ENCODE results near the gene KRTAP5-2.

Gene KRTAP5-2

DNA sequence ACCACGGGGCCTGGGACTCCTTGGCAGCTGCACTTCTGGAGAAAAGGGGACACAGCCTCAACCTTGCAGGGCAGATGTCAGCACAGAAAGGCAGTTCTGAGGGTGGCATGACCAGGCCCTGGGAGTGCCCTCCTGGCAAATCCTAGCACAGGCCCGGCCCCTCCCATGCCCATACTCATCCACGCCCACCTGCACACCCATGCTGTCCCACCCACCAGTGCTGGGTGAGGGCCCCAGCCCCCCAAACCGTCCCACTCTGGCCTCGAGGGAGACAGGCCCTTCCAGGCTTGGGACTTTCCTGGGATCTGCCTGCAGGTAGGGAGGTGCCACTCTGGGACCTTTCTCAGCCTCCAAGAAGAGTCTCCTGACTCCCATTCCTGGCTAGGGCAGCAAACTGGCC is 36.1 kb downstream of the KRTAP5-2 start:
- Histone ChIP-seq H3K36me3 (ENCODE audit: insufficient read depth, low read length) (no peaks in the 10 kb centered on the region), H3K4me3 (no peak overlapping the region), H3K9ac (ENCODE audit: insufficient read length) (no peak overlapping the region), H3K9me3 (ENCODE audit: low read depth, low read length) (no peaks in the 10 kb centered on the region), H3K27ac (no peak overlapping the region)
- TF ChIP-seq EZH2 (IDR thresholded peaks at IDR 0.05): no peak
- TF ChIP-seq FOXP2 (optimal IDR thresholded peaks at IDR 0.05; ENCODE audit: control extremely low read depth, extremely low read length, insufficient read depth): no peak
- no peak for TF ChIP-seq POLR2AphosphoS5 (IDR thresholded peaks at IDR 0.05; ENCODE audit: borderline replicate concordance, low read depth, low read length)
- DNase-seq (ENCODE audit: low read depth, low spot score): no peak

DNA sequence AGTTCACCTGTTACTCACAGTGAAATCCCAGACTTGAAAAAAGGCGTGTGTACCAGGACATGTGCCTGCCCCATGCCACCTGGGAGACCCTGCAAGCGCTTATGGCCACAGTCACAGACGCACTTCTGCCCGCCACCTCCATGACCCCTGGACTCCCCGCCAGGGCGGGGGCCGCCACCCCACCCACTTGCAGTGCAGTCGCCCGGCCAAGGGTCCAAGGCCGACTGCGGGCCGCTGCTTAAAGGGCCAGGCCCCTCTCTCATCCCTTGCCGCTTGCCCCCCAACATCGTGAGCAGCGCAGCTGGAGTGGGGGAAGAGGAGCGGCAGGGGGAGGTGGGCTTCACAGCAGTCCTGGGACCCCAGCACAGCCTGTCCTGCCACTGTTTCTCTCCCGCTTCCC is 36.8 kb downstream of the KRTAP5-2 start:
- no peak for DNase-seq (ENCODE audit: low read depth, low spot score)
- TF ChIP-seq FOXP2 (optimal IDR thresholded peaks at IDR 0.05; ENCODE audit: control extremely low read depth, extremely low read length, insufficient read depth) (no peak), POLR2AphosphoS5 (IDR thresholded peaks at IDR 0.05; ENCODE audit: borderline replicate concordance, low read depth, low read length) (no peak), EZH2 (IDR thresholded peaks at IDR 0.05) (no peak)
- Histone ChIP-seq H3K9me3 (ENCODE audit: low read depth, low read length) (no peaks in the 10 kb centered on the region), H3K27ac (no peak overlapping the region), H3K9ac (ENCODE audit: insufficient read length) (no peak overlapping the region), H3K36me3 (ENCODE audit: insufficient read depth, low read length) (no peaks in the 10 kb centered on the region), H3K4me3 (no peak overlapping the region)

- no peak overlapping the region for H3K27ac ChIP-seq
- no peak for DNase-seq (ENCODE audit: low read depth, low spot score)
- no peak for TF ChIP-seq FOXP2 (optimal IDR thresholded peaks at IDR 0.05; ENCODE audit: control extremely low read depth, extremely low read length, insufficient read depth)
- TF ChIP-seq POLR2AphosphoS5 (IDR thresholded peaks at IDR 0.05; ENCODE audit: borderline replicate concordance, low read depth, low read length): no peak
- no peak for TF ChIP-seq EZH2 (IDR thresholded peaks at IDR 0.05)
- no peaks in the 10 kb centered on the region for H3K36me3 ChIP-seq (ENCODE audit: insufficient read depth, low read length)
- no peaks in the 10 kb centered on the region for H3K9me3 ChIP-seq (ENCODE audit: low read depth, low read length)
- H3K4me3 ChIP-seq: no peak overlapping the region
- no peak overlapping the region for H3K9ac ChIP-seq (ENCODE audit: insufficient read length)
Observed at GRCh38 chr11:1560649-1561251, 37.3 kb downstream of the KRTAP5-2 start.

DNA sequence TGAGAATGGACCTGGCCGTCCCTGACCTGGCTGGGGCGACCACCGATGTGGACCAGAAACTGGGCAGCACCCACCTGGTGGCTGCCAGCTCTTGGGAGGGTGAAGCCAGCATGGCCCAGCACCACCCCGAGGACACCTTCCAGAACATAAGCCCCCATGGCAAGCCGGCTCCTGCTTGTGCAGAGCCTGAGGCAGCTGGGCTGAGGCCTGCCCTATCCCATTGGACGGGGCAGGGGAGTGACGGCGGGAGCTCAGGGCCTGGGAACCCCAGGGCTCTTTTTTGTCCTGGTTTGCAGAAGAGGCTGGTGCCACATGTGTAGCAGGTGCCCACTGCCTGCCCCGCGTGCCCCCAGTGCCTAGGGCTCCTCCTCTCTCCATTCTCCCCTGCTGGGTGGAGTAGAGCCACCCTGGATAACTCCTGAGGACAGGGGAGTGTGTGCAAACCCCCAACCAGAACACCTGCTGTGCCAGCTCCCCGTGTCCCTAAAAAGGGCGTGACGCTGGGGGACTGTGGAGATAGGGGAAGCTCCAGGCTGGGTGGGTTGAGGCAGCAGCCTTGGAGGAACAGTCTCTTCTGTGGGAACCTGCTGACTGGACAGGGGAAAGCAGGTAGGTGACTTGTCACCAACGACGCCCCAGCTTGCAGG is 38.0 kb downstream of the KRTAP5-2 start:
- no peaks in the 10 kb centered on the region for H3K9me3 ChIP-seq (ENCODE audit: low read depth, low read length)
- no peaks in the 10 kb centered on the region for H3K36me3 ChIP-seq (ENCODE audit: insufficient read depth, low read length)

GRCh38 chr11:1559111-1559951 is 38.8 kb downstream of the KRTAP5-2 start:
- TF ChIP-seq EZH2 (IDR thresholded peaks at IDR 0.05) (no peak), FOXP2 (optimal IDR thresholded peaks at IDR 0.05; ENCODE audit: control extremely low read depth, extremely low read length, insufficient read depth) (no peak), POLR2AphosphoS5 (IDR thresholded peaks at IDR 0.05; ENCODE audit: borderline replicate concordance, low read depth, low read length) (no peak)
- no peak overlapping the region for H3K27ac ChIP-seq
- H3K4me3 ChIP-seq: no peak overlapping the region
- H3K9me3 ChIP-seq (ENCODE audit: low read depth, low read length): no peaks in the 10 kb centered on the region
- no peak for DNase-seq (ENCODE audit: low read depth, low spot score)
- H3K36me3 ChIP-seq (ENCODE audit: insufficient read depth, low read length): no peaks in the 10 kb centered on the region
- H3K9ac ChIP-seq (ENCODE audit: insufficient read length): no peak overlapping the region

More for the DNA sequence above, 38.0 kb downstream of the KRTAP5-2 start:
- Histone ChIP-seq H3K4me3 (no peak overlapping the region), H3K27ac (no peak overlapping the region), H3K9ac (ENCODE audit: insufficient read length) (no peak overlapping the region)
- DNase-seq (ENCODE audit: low read depth, low spot score): no peak
- no peak for TF ChIP-seq POLR2AphosphoS5 (IDR thresholded peaks at IDR 0.05; ENCODE audit: borderline replicate concordance, low read depth, low read length)
- TF ChIP-seq EZH2 (IDR thresholded peaks at IDR 0.05): no peak
- no peak for TF ChIP-seq FOXP2 (optimal IDR thresholded peaks at IDR 0.05; ENCODE audit: control extremely low read depth, extremely low read length, insufficient read depth)

DNA sequence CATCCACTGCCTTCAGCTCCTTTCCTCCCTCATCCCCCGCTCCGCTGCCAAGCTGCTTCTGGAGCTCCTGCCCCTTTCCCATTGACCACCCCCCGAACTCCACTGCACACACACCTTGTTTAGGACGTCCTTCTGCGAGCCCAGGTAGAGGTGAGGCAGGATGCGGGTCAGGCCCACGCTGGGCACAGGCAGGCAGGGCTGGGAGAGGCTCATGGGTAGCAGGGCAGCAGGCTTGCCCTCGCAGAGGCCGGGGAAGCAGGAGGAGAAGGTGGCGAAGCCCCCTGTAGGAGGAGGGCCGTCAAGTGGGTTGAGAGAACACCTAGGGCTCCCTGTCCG is 39.4 kb downstream of the KRTAP5-2 start:
- no peak for DNase-seq (ENCODE audit: low read depth, low spot score)
- Histone ChIP-seq H3K9ac (ENCODE audit: insufficient read length) (no peak overlapping the region), H3K4me3 (no peak overlapping the region), H3K27ac (no peak overlapping the region), H3K9me3 (ENCODE audit: low read depth, low read length) (no peaks in the 10 kb centered on the region), H3K36me3 (ENCODE audit: insufficient read depth, low read length) (no peaks in the 10 kb centered on the region)
- TF ChIP-seq EZH2 (IDR thresholded peaks at IDR 0.05): no peak
- no peak for TF ChIP-seq POLR2AphosphoS5 (IDR thresholded peaks at IDR 0.05; ENCODE audit: borderline replicate concordance, low read depth, low read length)
- no peak for TF ChIP-seq FOXP2 (optimal IDR thresholded peaks at IDR 0.05; ENCODE audit: control extremely low read depth, extremely low read length, insufficient read depth)

DNA sequence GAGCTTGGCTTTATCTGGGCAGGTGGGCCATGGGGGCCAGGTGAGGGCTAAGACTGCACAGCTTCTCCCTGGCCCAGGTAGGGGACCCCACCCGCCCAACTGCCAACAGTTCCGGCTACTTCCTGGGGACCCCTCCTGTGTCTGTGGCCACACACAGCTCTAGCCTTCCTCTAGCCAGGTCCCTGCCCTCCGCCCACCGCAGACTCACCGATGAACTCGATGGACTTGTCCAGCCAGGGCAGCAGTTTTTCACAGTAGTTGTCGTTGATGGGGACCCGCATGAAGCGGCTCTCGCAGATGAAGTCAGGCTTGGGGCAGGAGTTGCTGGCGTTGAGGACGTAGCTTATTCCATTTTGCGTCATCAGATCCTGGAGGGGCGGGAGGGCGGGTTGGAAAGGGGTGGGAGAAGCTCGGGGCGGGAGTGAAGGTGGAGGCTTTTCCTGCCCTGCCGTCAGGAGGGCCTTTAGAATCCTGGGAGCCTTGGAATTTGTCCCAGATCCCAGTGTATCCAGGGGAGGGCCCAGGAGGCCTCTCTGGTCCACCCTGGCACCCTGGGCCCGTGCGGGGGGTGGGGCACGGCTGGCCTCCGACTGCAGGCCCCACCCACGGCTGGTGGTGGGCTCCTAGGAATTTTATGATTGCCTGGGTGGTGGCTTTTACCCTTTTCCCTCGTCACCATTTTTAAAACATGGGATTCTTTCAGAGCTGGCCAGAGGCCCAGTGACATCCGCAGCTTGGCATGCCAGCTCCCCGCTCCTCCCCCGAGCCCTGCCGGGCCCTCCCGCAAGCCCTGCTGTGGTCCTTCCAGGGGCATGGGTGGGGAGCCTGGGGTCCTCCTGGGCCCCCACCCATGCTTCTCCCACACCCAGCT is 40.0 kb downstream of the KRTAP5-2 start:
- no peak for DNase-seq (ENCODE audit: low read depth, low spot score)
- H3K4me3 ChIP-seq: no peak overlapping the region
- TF ChIP-seq EZH2 (IDR thresholded peaks at IDR 0.05): no peak
- no peak for TF ChIP-seq POLR2AphosphoS5 (IDR thresholded peaks at IDR 0.05; ENCODE audit: borderline replicate concordance, low read depth, low read length)
- no peak for TF ChIP-seq FOXP2 (optimal IDR thresholded peaks at IDR 0.05; ENCODE audit: control extremely low read depth, extremely low read length, insufficient read depth)
- no peaks in the 10 kb centered on the region for H3K36me3 ChIP-seq (ENCODE audit: insufficient read depth, low read length)
- H3K9ac ChIP-seq (ENCODE audit: insufficient read length): no peak overlapping the region
- H3K9me3 ChIP-seq (ENCODE audit: low read depth, low read length): no peaks in the 10 kb centered on the region
- no peak overlapping the region for H3K27ac ChIP-seq
